AG20443 (cell line): ENCODE results near the gene SLC25A14.

Experiments used
- DNase-seq: peaks from one replicate; pipeline ENCODE4 v3.0.0; 2012; ENCODE audit warnings: low spot score, mixed read lengths

The SLC25A14 gene

DNA sequence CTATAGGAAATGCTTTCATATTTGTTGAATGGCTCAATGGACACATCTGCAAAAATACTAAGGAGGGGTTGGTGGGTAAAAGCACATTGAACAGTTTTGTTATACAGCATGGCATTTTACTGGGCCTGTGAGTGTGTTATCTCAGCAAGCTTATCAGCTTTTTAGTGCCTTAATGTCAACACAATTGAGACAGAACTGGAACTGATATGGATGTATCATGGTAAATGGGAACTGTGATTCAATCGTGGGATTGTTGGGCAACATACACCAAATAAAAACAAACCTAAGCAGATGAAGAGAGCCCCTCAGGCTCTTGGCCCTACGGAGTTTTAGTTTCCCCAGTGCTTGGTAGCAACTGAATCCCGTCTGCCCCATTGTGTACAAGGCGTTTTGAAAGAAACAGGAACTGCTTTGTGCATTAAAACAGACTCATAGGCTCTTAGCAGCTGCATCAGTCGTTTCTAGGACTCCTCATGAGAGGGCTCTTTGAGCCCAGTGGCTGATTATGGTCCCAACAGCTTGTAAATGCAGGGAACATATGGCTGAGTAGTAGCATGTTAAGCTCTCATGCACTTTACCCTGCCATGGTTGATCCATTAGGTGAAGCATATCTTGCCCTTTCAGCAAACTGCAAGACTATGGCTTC lies 38.4 kb downstream of the SLC25A14 start:
- DNase-seq, result no peak

DNA sequence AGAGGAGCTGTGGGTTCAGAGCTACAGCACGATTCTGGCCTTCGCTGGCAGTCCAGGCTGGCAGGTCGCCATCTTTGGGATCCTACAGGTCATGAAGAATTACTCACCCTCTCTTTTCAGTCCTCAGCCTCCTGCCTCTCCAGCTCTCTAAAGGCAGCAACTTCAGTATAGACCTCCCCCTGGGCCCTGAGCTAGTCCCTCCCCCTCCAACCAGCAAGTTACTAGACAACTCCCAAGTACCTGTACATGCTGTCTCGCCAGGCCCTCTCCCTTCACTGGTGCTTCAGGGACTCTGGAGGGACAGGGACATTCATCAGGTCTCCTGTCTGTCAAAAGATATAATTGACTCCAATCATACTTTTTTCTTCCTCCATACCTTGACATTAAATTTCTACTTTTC lies 45.8 kb downstream of the SLC25A14 start, which contains the start of gene GPR119:
GPR119 (minus strand) TSS at position 155 of the 400 bp plus-strand sequence. CDS start 227 bp downstream, outside the sequence.
- no peak for DNase-seq

DNA sequence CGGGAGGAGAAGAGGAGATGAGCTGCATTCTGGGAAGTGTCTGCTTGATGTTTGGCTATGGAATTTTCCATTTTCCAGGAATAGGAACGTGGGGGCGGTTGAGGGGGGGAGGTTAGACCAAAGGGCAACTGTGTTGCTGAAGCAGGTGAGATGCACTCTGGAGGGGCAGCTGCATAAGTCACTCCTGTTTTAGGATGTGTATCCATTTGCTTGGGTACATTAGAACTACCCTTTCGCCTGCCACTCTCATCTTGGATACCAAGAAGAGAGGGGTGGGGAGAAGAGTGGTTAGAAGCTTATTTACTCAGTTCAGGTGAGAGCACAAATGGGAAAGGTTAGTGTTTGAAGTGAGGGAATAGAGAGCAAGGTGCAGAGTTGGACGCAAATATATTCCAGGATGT lies 46.7 kb downstream of the SLC25A14 start:
- no peak for DNase-seq

DNA sequence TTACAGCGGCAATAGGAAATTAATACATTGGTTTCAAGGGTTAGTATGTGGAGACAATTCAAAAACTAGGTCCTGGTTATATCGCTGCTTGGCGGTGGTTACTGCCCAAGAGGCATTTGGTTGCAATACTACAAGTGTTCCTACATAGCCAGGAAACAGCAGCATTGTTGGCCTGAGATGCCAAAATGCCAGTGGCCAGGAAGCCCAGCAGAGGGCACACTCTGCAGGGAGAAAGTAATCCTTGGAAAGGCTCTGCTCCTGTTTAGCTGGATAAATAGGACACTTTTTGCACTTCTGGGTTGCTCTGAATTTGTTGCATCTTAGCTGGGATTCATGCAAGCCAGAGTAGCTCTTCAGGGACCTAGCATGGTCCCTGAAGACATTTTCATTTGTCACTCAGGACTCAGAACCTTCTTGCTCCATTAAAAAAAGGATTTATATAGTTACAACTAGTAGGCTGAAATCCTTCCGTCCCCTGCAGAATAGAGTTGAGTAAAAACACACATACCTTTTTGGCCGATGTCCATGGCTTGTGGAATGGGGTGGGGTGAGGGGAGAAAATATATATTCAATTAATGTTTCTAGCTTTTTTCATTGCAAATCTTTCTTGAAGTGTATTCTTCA lies 53.8 kb downstream of the SLC25A14 start:
- DNase-seq, result peak; percentile 70

DNA sequence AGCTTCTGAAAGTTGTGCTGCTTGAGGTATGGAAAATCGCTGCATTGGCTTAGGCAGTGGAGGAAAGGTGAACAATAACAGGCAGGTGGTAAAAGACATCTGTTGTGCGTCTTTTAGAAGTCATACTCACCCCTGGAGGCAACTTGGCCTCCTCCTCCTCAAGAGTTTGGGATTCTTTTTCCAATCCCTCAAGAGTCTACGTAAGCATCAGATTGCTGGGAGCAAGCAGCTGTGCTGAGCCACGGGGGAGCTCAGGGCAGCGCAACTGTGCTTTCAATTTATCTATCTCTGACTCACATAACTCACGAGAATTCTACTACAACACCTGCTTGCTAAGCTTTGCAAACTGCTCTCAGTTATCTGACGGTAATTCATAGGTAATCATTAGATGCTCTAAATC lies 55.6 kb downstream of the SLC25A14 start:
- DNase-seq, result no peak

DNA sequence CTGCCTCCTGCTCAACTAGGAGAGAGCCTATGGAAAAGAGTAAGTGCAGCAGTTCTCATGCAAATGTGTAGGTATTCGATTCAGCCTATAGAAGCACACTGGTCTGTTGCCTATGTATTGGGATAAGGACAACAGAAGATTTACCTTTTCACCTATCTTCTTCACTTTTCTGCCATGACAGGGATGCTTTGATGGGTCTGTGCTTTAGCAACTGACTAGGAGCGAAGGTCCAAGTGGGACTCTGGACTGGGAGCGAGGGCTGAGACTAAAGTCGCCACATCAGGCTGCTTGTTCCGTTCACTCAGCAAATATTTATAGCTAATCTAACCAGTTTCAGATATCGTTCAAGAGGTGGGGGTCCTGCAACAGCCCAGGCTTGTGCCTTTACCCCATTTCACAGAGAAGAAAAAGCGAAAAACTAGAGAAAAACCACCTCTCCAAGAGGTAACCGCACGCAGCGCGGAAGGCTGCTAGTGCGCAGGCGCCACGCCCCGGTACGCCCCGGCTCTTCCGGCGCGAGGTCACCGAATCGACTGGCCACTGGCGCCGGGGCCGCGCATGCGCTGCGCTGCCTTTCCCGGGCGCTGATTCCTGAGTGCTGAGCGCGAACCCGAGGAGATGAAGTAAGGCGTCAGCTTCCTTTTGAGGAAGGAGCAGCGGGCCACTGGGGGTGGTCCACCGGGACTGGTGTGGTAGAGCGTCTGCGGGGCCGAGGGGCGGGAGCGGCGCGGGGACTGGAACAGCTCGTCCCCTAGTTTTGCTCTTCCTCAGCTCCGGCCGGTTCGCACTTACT lies 61.9 kb downstream of the SLC25A14 start, which contains the start of gene RBMX2:
RBMX2 (plus strand) TSS at position 573 of the 793 bp plus-strand sequence; CDS start at position 619, 46 bp downstream.
- DNase-seq, result peak; percentile 99

DNA sequence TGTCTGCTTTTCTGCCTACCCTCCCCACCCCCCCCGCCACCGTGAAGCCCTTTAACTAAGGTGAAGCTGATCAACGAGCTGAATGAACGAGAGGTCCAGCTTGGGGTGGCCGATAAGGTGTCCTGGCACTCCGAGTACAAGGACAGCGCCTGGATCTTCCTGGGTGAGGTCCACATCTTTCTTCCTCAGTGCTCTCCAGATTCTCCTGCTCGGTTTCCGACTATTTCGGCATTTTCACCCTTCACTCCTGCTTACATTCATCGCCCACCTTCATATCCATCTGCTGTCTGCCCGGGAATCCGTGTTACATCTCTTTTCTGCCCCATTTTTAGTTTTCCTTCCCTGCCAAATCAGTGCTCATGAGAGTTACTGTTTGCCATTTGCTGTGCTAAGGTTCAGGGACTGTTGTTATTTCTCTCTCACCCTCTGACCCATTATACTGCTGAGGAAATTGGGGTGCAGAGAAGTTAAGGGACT lies 62.5 kb downstream of the SLC25A14 start:
- no peak for DNase-seq

DNA sequence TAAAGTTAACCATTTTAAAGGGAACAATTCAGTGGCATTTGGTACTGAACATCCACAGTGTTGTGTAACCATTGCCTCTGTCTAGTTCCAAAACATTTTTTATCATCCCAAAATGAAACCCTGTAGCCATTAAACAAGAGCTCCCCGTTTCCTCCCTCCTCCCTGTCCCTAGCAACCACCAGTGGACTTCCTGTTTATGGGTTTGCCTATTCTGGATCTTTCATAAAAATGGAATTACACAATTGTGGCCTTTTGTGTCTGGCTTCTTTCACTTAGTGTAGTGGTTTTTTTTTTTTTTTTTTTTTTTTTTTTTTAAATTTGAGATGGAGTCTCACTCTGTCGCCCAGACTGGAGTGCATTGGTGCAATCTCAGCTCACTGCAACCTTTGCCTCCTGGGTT lies 73.7 kb downstream of the SLC25A14 start:
- peak; percentile 8 for DNase-seq

DNA sequence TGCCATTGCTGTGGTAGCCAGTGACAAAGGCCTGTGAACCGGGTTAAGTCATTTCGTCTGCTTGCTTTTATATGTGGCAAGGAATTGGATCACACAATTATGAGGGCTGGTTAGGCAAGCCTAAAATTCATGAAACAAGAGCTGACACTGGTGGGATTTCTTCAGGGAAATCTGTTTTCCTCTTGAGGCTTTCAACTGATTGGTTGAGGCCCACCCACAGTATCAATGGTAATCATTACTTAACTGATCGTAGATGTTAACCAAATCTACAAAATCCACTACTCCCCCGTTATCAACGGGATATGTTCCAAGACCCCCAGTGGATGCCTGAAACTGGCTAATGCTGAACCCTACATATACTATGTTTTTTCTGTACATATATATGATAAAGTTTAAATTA lies 75.1 kb downstream of the SLC25A14 start:
- DNase-seq, result no peak

DNA sequence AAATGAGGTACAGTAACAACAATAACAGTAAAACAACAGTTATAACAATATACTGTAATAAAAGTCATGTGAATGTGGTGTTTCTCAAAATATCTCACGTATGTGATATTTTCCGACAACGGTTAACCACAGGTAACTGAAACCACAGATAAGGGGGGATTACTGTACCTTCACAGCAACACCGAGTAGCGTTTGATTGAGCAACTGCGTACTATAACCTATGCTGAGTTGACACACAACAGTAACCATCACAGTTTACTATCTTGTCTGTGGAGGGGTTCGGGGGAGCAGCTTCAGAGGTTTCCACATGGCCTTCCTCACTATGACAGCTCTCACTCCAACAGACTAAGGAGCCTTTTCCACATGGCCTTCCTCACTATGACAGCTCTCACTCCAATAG lies 75.5 kb downstream of the SLC25A14 start:
- DNase-seq, result no peak

DNA sequence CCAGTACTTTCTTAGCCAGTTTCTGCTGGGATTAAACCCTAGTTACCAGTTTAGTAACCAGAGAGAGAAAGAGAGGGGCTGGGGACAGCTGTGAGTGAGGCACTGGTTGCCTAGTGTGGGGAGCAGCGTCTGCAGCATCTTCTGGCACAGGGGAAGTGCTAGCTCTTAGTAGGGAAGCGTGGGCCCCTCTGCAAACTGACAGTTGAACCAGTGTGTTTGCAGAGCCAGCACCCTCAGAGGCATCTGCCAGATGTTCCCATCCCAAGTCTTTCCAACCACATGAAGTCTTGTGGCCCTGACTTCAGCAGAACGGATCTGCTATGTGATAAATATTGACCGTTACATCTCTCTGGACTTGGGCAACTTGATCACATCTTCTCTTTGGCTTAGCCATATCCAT lies 77.1 kb downstream of the SLC25A14 start:
- DNase-seq, result no peak

DNA sequence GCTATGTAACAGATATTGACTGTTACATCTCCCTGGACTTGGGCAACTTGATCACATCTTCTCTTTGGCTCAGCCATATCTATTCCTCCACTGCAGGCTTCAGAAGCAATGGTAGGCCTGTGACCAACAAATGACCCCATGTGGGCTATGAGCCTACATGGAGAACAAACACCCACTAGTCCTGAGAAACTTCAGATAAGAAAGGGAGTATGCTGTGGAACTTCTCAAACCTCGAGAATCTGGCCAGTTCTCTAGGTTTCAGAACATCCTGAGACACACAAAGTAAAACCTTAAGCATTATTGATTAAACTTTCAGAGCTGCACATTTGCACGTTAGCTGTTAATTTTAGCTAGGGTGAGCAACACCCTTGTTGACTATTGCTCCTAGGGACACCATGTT lies 78.3 kb downstream of the SLC25A14 start:
- DNase-seq, result no peak

DNA sequence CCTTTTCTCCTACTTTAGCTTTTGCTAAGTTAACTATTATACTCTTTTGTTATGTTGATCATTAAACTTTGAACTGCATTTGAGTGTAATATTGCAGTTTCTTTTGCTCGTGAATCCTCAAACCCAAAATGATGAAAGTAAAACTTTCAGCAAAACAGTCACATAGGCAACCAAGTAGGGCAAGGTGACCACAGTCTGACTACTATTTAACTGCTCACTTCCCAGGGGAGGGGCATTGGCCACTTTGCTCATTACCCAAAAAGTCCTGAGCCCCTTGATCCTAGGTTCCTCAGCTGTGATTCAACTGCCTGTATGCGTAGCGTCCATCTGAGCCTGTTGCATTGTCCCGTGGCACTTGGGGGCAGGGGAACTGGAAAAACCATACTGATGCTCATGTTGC lies 79.0 kb downstream of the SLC25A14 start:
- DNase-seq, result no peak

DNA sequence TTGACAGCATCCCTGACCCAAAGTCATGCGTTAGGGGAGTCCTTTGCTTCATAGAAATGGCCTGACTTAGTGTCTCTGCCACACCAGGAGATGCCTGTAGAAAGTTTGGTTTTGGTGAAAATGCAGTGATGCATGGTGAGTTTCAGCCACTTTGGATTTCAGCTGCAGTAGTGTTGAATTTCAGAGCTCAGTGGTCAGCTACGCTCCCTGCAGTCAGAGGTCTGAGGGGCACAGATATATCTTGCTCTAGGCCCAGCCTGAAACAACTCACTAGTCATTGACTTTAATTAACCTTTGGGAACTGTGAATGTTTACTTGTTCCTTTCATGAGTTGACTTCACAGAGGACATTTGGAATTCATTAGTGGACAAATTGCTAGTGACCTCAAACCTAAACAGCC lies 79.5 kb downstream of the SLC25A14 start:
- DNase-seq, result no peak
